Tibial nerve (tissue), 4 donors: Measurements from ENCODE around the gene HES2.

Experiments
- EP300 ChIP-seq, 2 donors: sonication (generic); formaldehyde crosslinking; IDR thresholded peaks; one replicate each; pipeline ENCODE4 v1.6.1; 2017; ENCODE audit warnings: antibody characterized with exemption in 2 of 2, mild to moderate bottlenecking in 1 of 2
- POLR2A ChIP-seq, 2 donors: fragments of 450-650 bp; IDR thresholded peaks; one replicate each; pipeline ENCODE4 v1.6.1; 2017; ENCODE audit warnings: antibody characterized with exemption in 2 of 2, mild to moderate bottlenecking in 2 of 2, moderate library complexity in 2 of 2
- TF ChIP-seq, protein P1 (sequence below), 5 experiments: fragments of 200-600 bp in 3 of 5; fragments of 450-650 bp in 2 of 5; sonication (generic) in 3 of 5; IDR thresholded peaks; one replicate each; pipeline ENCODE4 v1.5.1; 2016 to 2019; ENCODE audit warnings: antibody characterized with exemption in 5 of 5, mild to moderate bottlenecking in 3 of 5, moderate library complexity in 2 of 5

- TF ChIP-seq, protein P1, sequence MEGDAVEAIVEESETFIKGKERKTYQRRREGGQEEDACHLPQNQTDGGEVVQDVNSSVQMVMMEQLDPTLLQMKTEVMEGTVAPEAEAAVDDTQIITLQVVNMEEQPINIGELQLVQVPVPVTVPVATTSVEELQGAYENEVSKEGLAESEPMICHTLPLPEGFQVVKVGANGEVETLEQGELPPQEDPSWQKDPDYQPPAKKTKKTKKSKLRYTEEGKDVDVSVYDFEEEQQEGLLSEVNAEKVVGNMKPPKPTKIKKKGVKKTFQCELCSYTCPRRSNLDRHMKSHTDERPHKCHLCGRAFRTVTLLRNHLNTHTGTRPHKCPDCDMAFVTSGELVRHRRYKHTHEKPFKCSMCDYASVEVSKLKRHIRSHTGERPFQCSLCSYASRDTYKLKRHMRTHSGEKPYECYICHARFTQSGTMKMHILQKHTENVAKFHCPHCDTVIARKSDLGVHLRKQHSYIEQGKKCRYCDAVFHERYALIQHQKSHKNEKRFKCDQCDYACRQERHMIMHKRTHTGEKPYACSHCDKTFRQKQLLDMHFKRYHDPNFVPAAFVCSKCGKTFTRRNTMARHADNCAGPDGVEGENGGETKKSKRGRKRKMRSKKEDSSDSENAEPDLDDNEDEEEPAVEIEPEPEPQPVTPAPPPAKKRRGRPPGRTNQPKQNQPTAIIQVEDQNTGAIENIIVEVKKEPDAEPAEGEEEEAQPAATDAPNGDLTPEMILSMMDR (IDR thresholded peaks at IDR 0.05): no peak
- TF ChIP-seq POLR2A (IDR thresholded peaks at IDR 0.05): no peak
- no peak for TF ChIP-seq EP300 (IDR thresholded peaks at IDR 0.05)
These were observed 45.2 kb upstream of the HES2 start for GRCh38 chr1:6464915-6465314.
